ENCODE data around the gene PPARG.

Gene PPARG

GRCh38 chr3:12353796-12354525, 65.1 kb downstream of the PPARG start:
- no peak overlapping the region for H3K4me3 ChIP-seq (ENCODE audit: low read depth, low read length)
- TF ChIP-seq CTCF (IDR thresholded peaks at IDR 0.05; ENCODE audit: low read depth, low read length, missing control alignments): no peak
- in situ Hi-C loops (cut with HindIII; ENCODE audit: low sequenced_read_pairs): loop anchor here (5.0 kb wide), 1 partner anchor 38 kb away; no protein-coding TSS in a partner anchor
- DNase-seq (ENCODE audit: low read depth): no peak

DNA sequence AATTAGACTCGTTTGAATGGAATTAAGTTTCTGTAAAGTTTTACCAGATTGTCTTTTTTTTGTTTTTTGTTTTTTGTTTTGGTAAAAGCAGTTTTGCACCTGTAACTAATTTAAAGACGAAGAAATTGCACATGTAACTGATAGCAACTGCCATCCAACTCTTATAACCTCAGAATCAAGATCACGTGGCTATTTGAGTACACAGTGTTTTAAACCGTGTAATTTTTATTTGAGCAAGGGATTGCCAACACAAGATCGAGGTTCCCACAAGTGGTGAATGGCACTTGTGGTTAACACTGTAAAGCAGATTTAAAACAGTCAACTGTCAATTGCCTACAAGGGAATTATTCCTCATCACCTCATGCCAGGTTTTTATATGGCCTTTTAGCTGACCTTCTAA, 67.3 kb downstream of the PPARG start:
- DNase-seq (ENCODE audit: low read depth): no peak
- no peak overlapping the region for H3K4me3 ChIP-seq (ENCODE audit: low read depth, low read length)
- no peak for TF ChIP-seq CTCF (IDR thresholded peaks at IDR 0.05; ENCODE audit: low read depth, low read length, missing control alignments)
- in situ Hi-C loops (cut with HindIII; ENCODE audit: low sequenced_read_pairs): no loop called here

GRCh38 chr3:12356996-12357395, 68.1 kb downstream of the PPARG start:
- DNase-seq (ENCODE audit: low read depth): no peak
- in situ Hi-C loops (cut with HindIII; ENCODE audit: low sequenced_read_pairs): no loop called here
- TF ChIP-seq CTCF (IDR thresholded peaks at IDR 0.05; ENCODE audit: low read depth, low read length, missing control alignments): no peak
- no peak overlapping the region for H3K4me3 ChIP-seq (ENCODE audit: low read depth, low read length)

DNA sequence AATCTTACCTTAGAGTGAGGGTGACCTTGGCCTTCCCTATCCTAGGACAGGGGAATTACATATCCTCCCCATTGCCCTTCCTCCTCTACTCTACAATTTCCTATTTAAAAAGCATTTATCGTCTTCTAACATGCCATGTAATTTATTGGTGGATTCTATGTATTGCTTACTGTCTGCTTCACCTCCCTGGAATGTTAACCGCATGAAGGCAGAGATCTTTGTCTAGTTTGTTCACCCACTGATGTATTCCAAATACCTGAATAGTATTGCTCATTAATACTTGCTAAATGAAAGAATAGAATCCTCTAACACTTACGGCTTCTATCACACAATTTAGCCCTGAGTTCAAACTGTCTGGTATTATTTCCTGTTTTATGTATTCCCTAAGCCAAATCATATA, 68.6 kb downstream of the PPARG start:
- no peak for DNase-seq (ENCODE audit: low read depth)
- in situ Hi-C loops (cut with HindIII; ENCODE audit: low sequenced_read_pairs): no loop called here
- no peak overlapping the region for H3K4me3 ChIP-seq (ENCODE audit: low read depth, low read length)
- no peak for TF ChIP-seq CTCF (IDR thresholded peaks at IDR 0.05; ENCODE audit: low read depth, low read length, missing control alignments)

DNA sequence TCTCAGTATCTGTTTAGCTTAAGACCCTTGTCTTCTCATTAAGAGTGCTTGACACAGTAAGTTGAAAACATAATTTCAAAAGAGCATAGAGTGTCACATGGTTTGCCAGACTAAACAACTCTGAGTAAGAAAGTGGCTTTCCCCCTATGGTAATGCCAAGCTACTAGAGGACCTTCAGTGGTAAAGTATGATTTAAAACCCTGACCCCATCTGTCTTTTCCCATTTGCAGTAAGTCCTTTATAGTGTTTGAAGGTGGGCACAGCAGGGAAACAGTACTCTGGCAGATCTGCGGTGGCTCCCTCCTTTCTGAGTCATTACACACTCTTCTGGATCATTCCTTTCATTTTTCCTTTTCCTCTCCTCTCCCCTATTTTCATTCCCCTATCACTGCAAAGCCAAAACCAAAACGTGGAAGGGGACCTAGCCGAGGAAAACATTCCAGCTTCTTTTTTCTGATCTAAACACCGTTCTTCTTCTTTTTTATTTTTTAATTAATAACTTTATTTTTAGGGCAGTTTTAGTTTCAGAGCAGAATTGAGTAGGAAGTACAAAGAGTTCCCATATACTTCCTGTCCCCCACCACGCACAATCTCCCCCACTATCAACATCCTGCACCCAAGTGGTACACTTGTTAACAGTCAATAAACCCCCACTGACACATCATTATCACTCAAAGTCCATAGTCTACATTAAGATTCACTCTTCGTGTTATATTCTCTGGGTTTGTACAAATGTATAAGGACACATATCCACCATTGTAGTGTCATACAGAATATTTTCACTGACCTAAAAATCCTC, 74.7 kb downstream of the PPARG start:
- no peak overlapping the region for H3K4me3 ChIP-seq (ENCODE audit: low read depth, low read length)
- in situ Hi-C loops (cut with HindIII; ENCODE audit: low sequenced_read_pairs): no loop called here
- TF ChIP-seq CTCF (IDR thresholded peaks at IDR 0.05; ENCODE audit: low read depth, low read length, missing control alignments): no peak
- DNase-seq (ENCODE audit: low read depth): peak; percentile 82

DNA sequence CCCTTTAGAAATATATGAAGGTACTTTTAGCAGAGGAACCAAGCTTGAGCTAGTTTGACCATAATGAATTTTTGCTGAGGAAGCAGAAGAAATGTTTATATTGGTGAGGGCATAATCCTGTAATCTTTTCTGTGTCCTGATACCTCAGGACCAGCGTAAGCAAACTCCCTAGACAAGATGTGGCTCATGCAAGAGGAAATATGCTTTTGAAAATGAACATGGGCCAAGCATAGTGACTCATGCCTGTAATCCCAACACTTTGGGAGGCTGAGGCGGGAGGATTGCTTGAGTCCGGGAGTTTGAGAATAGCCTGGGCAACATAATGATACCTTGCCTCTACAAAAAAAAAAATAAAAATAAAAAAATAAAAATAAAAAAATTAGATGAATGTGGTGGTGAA, 78.5 kb downstream of the PPARG start:
- no peak overlapping the region for H3K4me3 ChIP-seq (ENCODE audit: low read depth, low read length)
- DNase-seq (ENCODE audit: low read depth): no peak
- in situ Hi-C loops (cut with HindIII; ENCODE audit: low sequenced_read_pairs): no loop called here
- TF ChIP-seq CTCF (IDR thresholded peaks at IDR 0.05; ENCODE audit: low read depth, low read length, missing control alignments): no peak

Measured in astrocyte of the cerebellum (primary cell).